Activated T-helper 2 cell treated with anti-CD3 and anti-CD28 coated beads, Interferon-gamma antibody, Interleukin-2, Interleukin-4, amounts not matched to agents 10 μg/mL and 5 μg/mL and 100 μg/mL, durations not matched to agents 14 hours and 24 hours and 36 hours (primary cell): Measurements from ENCODE around the gene PAPPA. TPM values are rescaled to one million over a fixed set of nuclear protein-coding genes. Genes with fewer than 3 reads are reported as not detected.

ENCODE experiments used
- DNase-seq: peaks from one replicate; pipeline ENCODE4 v3.0.0; 2021; ENCODE audit warnings: low spot score
- H3K27ac Mint-ChIP-seq: one replicate; pipeline ENCODE4 v1.8.0; 2021; ENCODE audit warnings: mixed read lengths
- H3K27me3 Mint-ChIP-seq: one replicate; pipeline ENCODE4 v1.8.0; 2021; ENCODE audit warnings: low read depth, mixed read lengths
- H3K36me3 Mint-ChIP-seq: one replicate; pipeline ENCODE4 v1.8.0; 2021; ENCODE audit warnings: low read depth, mixed read lengths
- H3K4me1 Mint-ChIP-seq: one replicate; pipeline ENCODE4 v1.8.0; 2021; ENCODE audit warnings: low read depth, mixed read lengths
- H3K4me3 Mint-ChIP-seq: one replicate; pipeline ENCODE4 v1.8.0; 2021; ENCODE audit warnings: low read depth, mild to moderate bottlenecking, moderate library complexity, mixed read lengths
- H3K9me3 Mint-ChIP-seq: one replicate; pipeline ENCODE4 v1.8.0; 2021; ENCODE audit warnings: mixed read lengths
- intact Hi-C: fragments of 100-400 bp; cut with micrococcal nuclease; formaldehyde crosslinking; loops from one replicate; pipeline ENCODE4 v1.15.1; 2023
- total RNA-seq: library from RNA; stranded (reverse); gene quantifications from 2 replicates; pipeline ENCODE4 v1.2.3, GENCODE V29; 2022

The PAPPA gene
- total RNA-seq, 1 donor from 2014 or later, result not detected

GRCh38 chr9:116349684-116350083 lies 196.1 kb downstream of the PAPPA start:
- no peak for DNase-seq
- intact Hi-C loops, result no loop called here

GRCh38 chr9:116350213-116350612 lies 196.6 kb downstream of the PAPPA start:
- no peak for DNase-seq
- Mint-ChIP-seq H3K9me3 (no peaks in the 10 kb centered on the region), H3K4me1 (no peaks in the 10 kb centered on the region), H3K36me3 (no peaks in the 10 kb centered on the region), H3K27me3 (no peaks in the 10 kb centered on the region), H3K27ac (no peak overlapping the region), H3K4me3 (no peak overlapping the region)
- intact Hi-C loops, result no loop called here

More at GRCh38 chr9:116349684-116350083, 196.1 kb downstream of the PAPPA start:
- Mint-ChIP-seq H3K27ac (no peak overlapping the region), H3K27me3 (no peaks in the 10 kb centered on the region), H3K9me3 (no peaks in the 10 kb centered on the region), H3K36me3 (no peaks in the 10 kb centered on the region), H3K4me3 (no peak overlapping the region), H3K4me1 (no peaks in the 10 kb centered on the region)

DNA sequence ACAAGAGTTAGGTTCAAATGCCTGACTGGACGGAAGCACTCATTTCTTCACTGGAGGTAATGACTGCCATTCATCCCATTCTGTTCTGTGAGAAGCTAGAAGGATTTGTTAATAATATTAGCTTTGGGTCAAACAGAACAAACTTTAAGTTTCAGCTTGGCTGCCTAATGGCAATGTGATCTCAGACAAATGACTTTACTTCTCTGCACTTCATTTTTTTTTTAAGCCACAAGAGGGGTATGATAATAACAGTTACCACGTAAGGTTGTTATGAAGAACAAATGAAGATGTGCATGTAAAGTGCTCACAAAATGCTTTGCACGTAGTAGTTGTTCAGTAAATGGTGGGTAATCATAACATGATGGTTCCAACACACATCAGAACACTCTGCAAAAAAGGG lies 199.4 kb downstream of the PAPPA start:
- no peaks in the 10 kb centered on the region for H3K27me3 Mint-ChIP-seq
- DNase-seq, result no peak
- no peaks in the 10 kb centered on the region for H3K36me3 Mint-ChIP-seq
- H3K4me3 Mint-ChIP-seq, result no peak overlapping the region
- H3K27ac Mint-ChIP-seq, result no peak overlapping the region
- no peaks in the 10 kb centered on the region for H3K4me1 Mint-ChIP-seq
- intact Hi-C loops, result no loop called here
- no peaks in the 10 kb centered on the region for H3K9me3 Mint-ChIP-seq

DNA sequence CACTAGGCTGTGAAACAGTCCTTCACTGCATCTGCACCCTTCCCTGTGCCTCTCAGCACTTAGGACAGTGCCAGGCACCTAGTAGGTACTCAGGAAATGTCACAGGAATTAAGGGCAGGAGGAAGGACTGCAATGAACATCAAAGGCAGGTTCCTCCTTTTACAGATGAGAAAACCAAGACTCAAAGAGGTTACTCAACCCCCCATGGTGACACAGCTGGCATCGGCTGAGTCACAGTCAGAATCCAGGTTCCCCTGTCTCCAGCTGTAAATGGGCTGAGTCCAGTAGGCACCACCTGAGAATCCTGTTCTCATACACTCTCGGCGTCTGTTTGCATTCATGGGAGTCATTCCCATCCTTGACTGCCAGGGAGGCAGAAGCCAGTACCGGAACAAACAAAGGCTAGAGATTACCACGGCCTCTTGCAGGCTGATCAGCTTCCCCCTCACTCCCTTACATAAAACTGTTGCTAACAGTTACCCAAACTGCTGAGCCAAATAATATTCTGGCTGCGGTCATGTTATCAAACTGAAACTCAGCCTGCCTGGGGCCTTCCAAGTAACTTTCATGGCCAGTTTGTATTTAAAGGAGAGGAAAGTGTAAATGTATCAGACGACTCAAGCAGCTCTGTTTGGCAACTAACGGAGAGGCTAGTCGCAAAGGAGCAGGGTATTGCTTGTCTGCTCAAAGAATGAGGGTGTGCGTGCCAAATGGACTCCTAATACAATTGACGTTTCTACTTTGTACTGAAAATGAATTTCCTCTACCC lies 201.7 kb downstream of the PAPPA start:
- Mint-ChIP-seq H3K36me3 (no peaks in the 10 kb centered on the region), H3K9me3 (no peaks in the 10 kb centered on the region), H3K27me3 (no peaks in the 10 kb centered on the region), H3K4me1 (no peaks in the 10 kb centered on the region), H3K27ac (no peak overlapping the region), H3K4me3 (no peak overlapping the region)
- DNase-seq, result no peak
- intact Hi-C loops, result no loop called here

GRCh38 chr9:116358251-116358650 lies 204.7 kb downstream of the PAPPA start:
- intact Hi-C loops, result no loop called here
- Mint-ChIP-seq H3K4me3 (no peak overlapping the region), H3K27me3 (no peaks in the 10 kb centered on the region), H3K36me3 (no peaks in the 10 kb centered on the region), H3K9me3 (no peaks in the 10 kb centered on the region), H3K4me1 (no peaks in the 10 kb centered on the region), H3K27ac (no peak overlapping the region)
- DNase-seq, result no peak

DNA sequence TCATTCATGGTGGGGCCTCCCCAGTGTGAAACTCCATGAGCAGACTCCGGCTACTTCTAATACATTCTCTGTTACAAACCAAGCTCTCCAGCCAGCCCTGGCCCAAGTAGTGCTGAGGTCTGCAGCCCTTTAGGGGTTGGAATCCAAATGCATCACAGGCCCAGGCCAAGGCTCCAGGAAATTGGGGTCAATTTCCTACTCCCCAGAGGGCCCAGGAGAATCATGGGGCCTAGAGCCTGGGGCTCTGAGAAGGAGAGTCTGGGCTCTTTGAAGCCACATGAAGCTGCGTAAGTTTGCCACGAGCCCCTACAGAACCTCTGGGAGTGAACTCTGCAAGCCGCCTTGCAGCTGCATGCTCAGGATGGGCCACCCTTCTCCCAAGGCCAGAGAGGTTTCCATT lies 206.4 kb downstream of the PAPPA start:
- no peak for DNase-seq

DNA sequence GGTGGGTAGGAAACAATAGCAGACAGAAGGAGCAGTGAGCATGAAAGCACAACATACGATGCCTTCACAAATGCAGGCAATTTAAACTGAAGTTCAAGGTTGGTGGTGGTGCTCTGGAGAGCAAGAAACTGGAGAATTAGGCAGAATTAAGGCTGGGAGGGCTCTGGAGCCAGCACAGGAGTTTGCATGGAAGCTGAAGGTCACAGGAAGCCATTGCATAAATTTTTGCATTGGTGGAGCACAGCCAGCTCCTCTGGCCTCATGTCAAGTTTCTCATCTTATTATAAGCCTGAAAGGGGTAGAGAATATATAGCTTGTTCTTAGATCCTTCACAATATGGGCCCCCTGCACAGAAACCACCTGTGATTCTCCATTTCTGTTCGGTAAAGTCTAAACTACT lies 207.4 kb downstream of the PAPPA start:
- Mint-ChIP-seq H3K4me1 (no peaks in the 10 kb centered on the region), H3K4me3 (no peak overlapping the region), H3K27me3 (no peaks in the 10 kb centered on the region), H3K27ac (no peak overlapping the region), H3K9me3 (no peaks in the 10 kb centered on the region), H3K36me3 (no peaks in the 10 kb centered on the region)
- no peak for DNase-seq
- intact Hi-C loops, result no loop called here

More for the DNA sequence above, 206.4 kb downstream of the PAPPA start:
- Mint-ChIP-seq H3K4me3 (no peak overlapping the region), H3K4me1 (no peaks in the 10 kb centered on the region), H3K27me3 (no peaks in the 10 kb centered on the region), H3K9me3 (no peaks in the 10 kb centered on the region), H3K36me3 (no peaks in the 10 kb centered on the region), H3K27ac (no peak overlapping the region)
- intact Hi-C loops, result no loop called here

DNA sequence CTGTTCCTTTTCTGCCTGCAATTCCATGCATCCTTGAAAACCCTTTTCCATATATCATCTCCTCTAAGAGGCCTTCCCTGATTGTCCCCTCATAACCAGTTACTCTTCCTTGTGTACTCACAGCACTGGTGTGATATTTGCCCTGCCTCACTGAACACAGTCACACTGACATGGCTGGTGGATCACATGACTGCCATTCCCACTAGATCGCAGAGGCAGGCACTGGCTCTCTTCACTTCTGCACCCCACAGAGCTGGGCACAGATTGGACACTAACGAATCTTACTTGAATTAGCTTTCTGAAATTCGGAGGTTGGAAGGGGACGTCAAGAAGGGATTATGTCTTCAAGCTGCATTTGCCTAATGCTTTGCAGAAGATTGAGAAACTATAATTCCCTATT lies 208.0 kb downstream of the PAPPA start:
- Mint-ChIP-seq H3K36me3 (no peaks in the 10 kb centered on the region), H3K27ac (no peak overlapping the region), H3K4me1 (no peaks in the 10 kb centered on the region), H3K4me3 (no peak overlapping the region), H3K27me3 (no peaks in the 10 kb centered on the region), H3K9me3 (no peaks in the 10 kb centered on the region)
- intact Hi-C loops, result no loop called here
- no peak for DNase-seq

DNA sequence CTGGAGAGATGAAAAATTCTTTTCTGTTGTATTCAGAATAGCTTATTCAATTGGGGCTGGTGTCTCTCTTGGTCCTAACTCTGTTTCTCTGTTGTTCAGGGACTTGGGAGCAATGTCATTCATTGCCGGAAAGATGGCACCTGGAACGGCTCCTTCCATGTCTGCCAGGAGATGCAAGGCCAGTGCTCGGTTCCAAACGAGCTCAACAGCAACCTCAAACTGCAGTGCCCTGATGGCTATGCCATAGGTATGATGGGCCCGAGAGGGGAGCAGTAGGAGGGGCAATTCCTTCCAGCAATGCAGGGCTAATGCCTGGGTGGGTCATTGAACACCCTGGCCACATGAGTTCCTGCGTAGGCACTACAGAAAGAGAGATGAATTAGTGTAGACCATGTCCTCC lies 208.9 kb downstream of the PAPPA start:
- H3K27ac Mint-ChIP-seq, result no peak overlapping the region
- no peaks in the 10 kb centered on the region for H3K9me3 Mint-ChIP-seq
- no peaks in the 10 kb centered on the region for H3K36me3 Mint-ChIP-seq
- intact Hi-C loops, result no loop called here
- H3K4me3 Mint-ChIP-seq, result no peak overlapping the region
- DNase-seq, result no peak
- no peaks in the 10 kb centered on the region for H3K27me3 Mint-ChIP-seq
- no peaks in the 10 kb centered on the region for H3K4me1 Mint-ChIP-seq

DNA sequence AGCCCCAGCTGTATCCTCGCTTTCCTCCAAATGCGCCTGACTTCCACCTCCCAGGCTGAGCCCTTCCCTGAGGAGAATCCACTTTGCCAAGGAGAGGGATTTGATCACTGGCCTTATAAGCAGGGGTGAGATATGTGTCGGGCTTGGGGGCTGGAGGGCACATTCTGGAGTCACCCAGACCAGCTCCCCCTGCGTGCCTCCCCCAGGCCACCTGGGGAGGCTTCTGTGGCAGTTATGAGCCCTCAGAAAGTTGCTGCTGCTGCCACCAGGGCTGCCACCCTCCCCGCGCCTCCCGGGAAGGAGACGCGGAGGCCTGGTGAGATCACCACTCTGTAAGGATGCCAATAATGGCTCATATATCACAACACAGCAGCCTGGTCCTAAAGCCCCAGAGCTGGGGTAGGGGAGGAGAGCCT lies 211.5 kb downstream of the PAPPA start:
- H3K36me3 Mint-ChIP-seq, result no peaks in the 10 kb centered on the region

GRCh38 chr9:116366241-116366640 lies 212.7 kb downstream of the PAPPA start:
- H3K9me3 Mint-ChIP-seq, result no peaks in the 10 kb centered on the region
- DNase-seq, result no peak
- H3K27ac Mint-ChIP-seq, result no peak overlapping the region
- no peaks in the 10 kb centered on the region for H3K4me1 Mint-ChIP-seq
- H3K36me3 Mint-ChIP-seq, result no peaks in the 10 kb centered on the region
- intact Hi-C loops, result no loop called here
- no peak overlapping the region for H3K4me3 Mint-ChIP-seq
- no peaks in the 10 kb centered on the region for H3K27me3 Mint-ChIP-seq

More for the DNA sequence above, 211.5 kb downstream of the PAPPA start:
- Mint-ChIP-seq H3K27ac (no peak overlapping the region), H3K27me3 (no peaks in the 10 kb centered on the region), H3K4me3 (no peak overlapping the region), H3K4me1 (no peaks in the 10 kb centered on the region), H3K9me3 (no peaks in the 10 kb centered on the region)
- DNase-seq, result no peak
- intact Hi-C loops, result no loop called here

- H3K27ac Mint-ChIP-seq, result no peak overlapping the region
- H3K4me1 Mint-ChIP-seq, result no peaks in the 10 kb centered on the region
- intact Hi-C loops, result no loop called here
- no peaks in the 10 kb centered on the region for H3K9me3 Mint-ChIP-seq
- H3K4me3 Mint-ChIP-seq, result no peak overlapping the region
- H3K27me3 Mint-ChIP-seq, result no peaks in the 10 kb centered on the region
- no peaks in the 10 kb centered on the region for H3K36me3 Mint-ChIP-seq
- DNase-seq, result no peak
Measured at GRCh38 chr9:116368680-116369079, 215.1 kb downstream of the PAPPA start.

DNA sequence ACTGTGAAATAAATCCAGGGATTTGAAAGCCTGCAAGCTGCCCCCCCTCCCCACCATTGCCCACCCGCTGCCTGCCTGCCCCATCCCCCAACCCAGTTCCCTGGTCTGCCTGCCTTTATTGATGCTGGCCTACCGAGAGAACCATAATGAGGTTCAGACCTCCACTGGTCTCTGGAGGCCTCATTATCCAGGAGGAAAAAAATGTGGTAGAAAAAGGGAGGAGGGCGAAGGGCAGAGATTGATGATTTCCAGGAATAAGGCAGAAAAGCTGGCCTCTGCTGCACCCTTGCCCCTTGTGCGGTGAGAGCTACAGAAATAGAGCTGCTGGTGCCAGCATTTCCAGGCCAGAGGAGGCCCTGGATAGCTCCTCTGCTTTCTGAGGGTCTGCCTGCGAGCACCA lies 216.1 kb downstream of the PAPPA start:
- no peak overlapping the region for H3K4me3 Mint-ChIP-seq
- no peaks in the 10 kb centered on the region for H3K4me1 Mint-ChIP-seq
- no peaks in the 10 kb centered on the region for H3K27me3 Mint-ChIP-seq
- intact Hi-C loops, result no loop called here
- no peaks in the 10 kb centered on the region for H3K9me3 Mint-ChIP-seq
- no peak overlapping the region for H3K27ac Mint-ChIP-seq
- DNase-seq, result no peak
- H3K36me3 Mint-ChIP-seq, result no peaks in the 10 kb centered on the region

DNA sequence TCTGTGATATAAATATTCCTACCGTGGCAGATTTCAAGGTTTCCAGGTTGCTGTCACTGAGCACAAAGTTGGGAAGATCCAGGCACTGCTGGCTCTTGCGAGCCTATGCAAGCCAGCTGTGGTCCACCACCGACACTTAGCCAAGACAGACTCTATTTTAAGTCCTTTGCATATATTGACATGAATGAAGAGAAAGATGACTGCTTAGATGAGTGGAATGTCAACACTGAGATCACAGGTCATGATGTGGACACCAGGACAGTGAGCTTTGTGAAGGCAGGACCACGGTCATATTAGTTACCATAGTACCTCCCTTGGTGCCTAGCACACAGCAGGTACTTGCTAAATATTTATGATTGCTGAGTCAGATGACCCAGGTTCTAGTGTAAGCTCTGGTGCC lies 217.0 kb downstream of the PAPPA start:
- DNase-seq, result no peak
- no peak overlapping the region for H3K4me3 Mint-ChIP-seq
- no peak overlapping the region for H3K27ac Mint-ChIP-seq
- no peaks in the 10 kb centered on the region for H3K27me3 Mint-ChIP-seq
- H3K36me3 Mint-ChIP-seq, result no peaks in the 10 kb centered on the region
- intact Hi-C loops, result no loop called here
- no peaks in the 10 kb centered on the region for H3K9me3 Mint-ChIP-seq
- no peaks in the 10 kb centered on the region for H3K4me1 Mint-ChIP-seq
